A673 (cell line): ENCODE measurements around the gene SLC27A1.

ENCODE experiments used
- EZH2 ChIP-seq: fragments of 200-600 bp; sonication (generic); IDR thresholded peaks from 2 replicates; pipeline ENCODE4 v1.6.1; 2017; ENCODE audit warnings: borderline replicate concordance, low read depth, mild to moderate bottlenecking, mixed read lengths, antibody characterized with exemption, low read length; ENCODE audit not compliant: poor library complexity, severe bottlenecking
- TF ChIP-seq, protein P1 (sequence below): fragments of 300-800, 200-600 bp; sonication (generic); conservative IDR thresholded peaks from 2 replicates; pipeline ENCODE4 v1.5.1; 2017; ENCODE audit warnings: low read depth, mild to moderate bottlenecking, antibody characterized with exemption, low read length, moderate library complexity, mixed read lengths

GRCh38 chr19:17528610-17529009 lies 58.3 kb downstream of the SLC27A1 start:
- TF ChIP-seq, protein P1, sequence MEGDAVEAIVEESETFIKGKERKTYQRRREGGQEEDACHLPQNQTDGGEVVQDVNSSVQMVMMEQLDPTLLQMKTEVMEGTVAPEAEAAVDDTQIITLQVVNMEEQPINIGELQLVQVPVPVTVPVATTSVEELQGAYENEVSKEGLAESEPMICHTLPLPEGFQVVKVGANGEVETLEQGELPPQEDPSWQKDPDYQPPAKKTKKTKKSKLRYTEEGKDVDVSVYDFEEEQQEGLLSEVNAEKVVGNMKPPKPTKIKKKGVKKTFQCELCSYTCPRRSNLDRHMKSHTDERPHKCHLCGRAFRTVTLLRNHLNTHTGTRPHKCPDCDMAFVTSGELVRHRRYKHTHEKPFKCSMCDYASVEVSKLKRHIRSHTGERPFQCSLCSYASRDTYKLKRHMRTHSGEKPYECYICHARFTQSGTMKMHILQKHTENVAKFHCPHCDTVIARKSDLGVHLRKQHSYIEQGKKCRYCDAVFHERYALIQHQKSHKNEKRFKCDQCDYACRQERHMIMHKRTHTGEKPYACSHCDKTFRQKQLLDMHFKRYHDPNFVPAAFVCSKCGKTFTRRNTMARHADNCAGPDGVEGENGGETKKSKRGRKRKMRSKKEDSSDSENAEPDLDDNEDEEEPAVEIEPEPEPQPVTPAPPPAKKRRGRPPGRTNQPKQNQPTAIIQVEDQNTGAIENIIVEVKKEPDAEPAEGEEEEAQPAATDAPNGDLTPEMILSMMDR = no peak
- no peak for TF ChIP-seq EZH2
